MM.1S (cell line): ENCODE results near the gene ELFN1.

Experiments
- DNase-seq: peaks from one replicate; pipeline ENCODE4 v3.0.0-alpha.2; 2015
- H2AFZ ChIP-seq: fragments of 300-600 bp; sonication (generic); 2 replicates; pipeline ENCODE4 v1.6.0; 2016; ENCODE audit warnings: antibody characterized with exemption, low read length
- H3F3A ChIP-seq: fragments of 300-600 bp; sonication (generic); 2 replicates; pipeline ENCODE4 v1.6.1; 2016; ENCODE audit warnings: mild to moderate bottlenecking, antibody characterized with exemption, low read length, moderate library complexity, mixed read lengths; ENCODE audit not compliant: insufficient read depth
- H3K27ac ChIP-seq: fragments of 300-600 bp; sonication (generic); 2 replicates; pipeline ENCODE4 v1.5.1; 2016; ENCODE audit warnings: mild to moderate bottlenecking, low read length
- H3K27me3 ChIP-seq: fragments of 300-600 bp; sonication (generic); replicated peaks from 2 replicates; pipeline ENCODE4 v1.6.0; 2016; ENCODE audit warnings: low read length; ENCODE audit not compliant: insufficient read depth
- H3K36me3 ChIP-seq: fragments of 300-600 bp; sonication (generic); replicated peaks from 2 replicates; pipeline ENCODE4 v1.6.1; 2016; ENCODE audit warnings: mild to moderate bottlenecking, low read length, mixed read lengths; ENCODE audit not compliant: insufficient read depth
- H3K4me1 ChIP-seq: fragments of 300-600 bp; sonication (generic); 2 replicates; pipeline ENCODE4 v1.6.1; 2016; ENCODE audit warnings: low read length, mixed read lengths
- H3K4me2 ChIP-seq: fragments of 300-600 bp; sonication (generic); 2 replicates; pipeline ENCODE4 v1.6.0; 2016; ENCODE audit warnings: low read depth, low read length
- H3K4me3 ChIP-seq: fragments of 300-600 bp; sonication (generic); 2 replicates; pipeline ENCODE4 v1.5.1; 2016; ENCODE audit warnings: low read length, mixed read lengths
- H3K79me2 ChIP-seq: fragments of 300-600 bp; sonication (generic); 2 replicates; pipeline ENCODE4 v1.6.1; 2016; ENCODE audit warnings: mixed run types, low read length, mixed read lengths
- H3K9ac ChIP-seq: fragments of 300-600 bp; sonication (generic); 2 replicates; pipeline ENCODE4 v1.6.1; 2016; ENCODE audit warnings: low read length, mixed read lengths
- H3K9me2 ChIP-seq: fragments of 300-600 bp; sonication (generic); replicated peaks from 2 replicates; pipeline ENCODE4 v1.6.1; 2016; ENCODE audit warnings: mild to moderate bottlenecking, low read length, mixed read lengths; ENCODE audit not compliant: insufficient read depth
- H3K9me3 ChIP-seq: fragments of 300-600 bp; sonication (generic); replicated peaks from 2 replicates; pipeline ENCODE4 v1.6.1; 2016; ENCODE audit warnings: mild to moderate bottlenecking, low read length, mixed read lengths; ENCODE audit not compliant: insufficient read depth
- H4K20me1 ChIP-seq: fragments of 300-600 bp; sonication (generic); 2 replicates; pipeline ENCODE4 v1.6.1; 2016; ENCODE audit warnings: mild to moderate bottlenecking, low read length, moderate library complexity, mixed read lengths; ENCODE audit not compliant: insufficient read depth
- EZH2 ChIP-seq: fragments of 300-600 bp; sonication (generic); optimal IDR thresholded peaks from 2 replicates; pipeline ENCODE3; 2017; ENCODE audit warnings: low read depth, mild to moderate bottlenecking, antibody characterized with exemption, low read length, mixed read lengths
- EZH2phosphoT487 ChIP-seq: fragments of 300-600 bp; sonication (generic); IDR thresholded peaks from 2 replicates; pipeline ENCODE4 v1.6.1; 2018; ENCODE audit warnings: antibody characterized with exemption, low read length
- TF ChIP-seq, protein P1 (sequence below): fragments of 300-600 bp; sonication (generic); IDR thresholded peaks from 2 replicates; pipeline ENCODE4 v1.5.1; 2016; ENCODE audit warnings: antibody characterized with exemption, low read length, mixed read lengths

Gene ELFN1

DNA sequence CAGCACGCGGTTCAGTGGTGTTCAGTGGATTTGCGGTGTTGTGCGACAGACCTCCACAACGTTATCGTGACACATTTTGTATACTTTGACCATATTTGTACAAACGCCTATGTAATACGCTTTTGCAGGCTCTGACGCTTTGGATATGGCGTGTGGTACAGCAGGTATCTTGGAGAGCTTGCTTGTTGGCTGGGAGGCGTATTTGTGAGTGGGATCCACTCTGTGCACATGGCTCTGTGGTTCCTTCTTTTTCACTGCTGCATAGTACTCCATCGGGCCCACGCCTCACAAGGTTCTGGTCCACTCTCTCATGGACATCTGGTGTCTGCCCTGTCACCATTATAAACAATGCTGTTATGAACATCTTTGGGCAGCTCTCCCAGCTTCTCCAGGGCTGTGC, 53.2 kb downstream of the ELFN1 start:
- Histone ChIP-seq H3K9ac (no peak overlapping the region), H3K9me3 (no peaks in the 10 kb centered on the region), H3K4me2 (no peak overlapping the region), H3K79me2 (no peaks in the 10 kb centered on the region), H3K27ac (no peak overlapping the region), H3K36me3 (no peaks in the 10 kb centered on the region), H4K20me1 (no peaks in the 10 kb centered on the region), H3F3A (no peaks in the 10 kb centered on the region), H3K4me3 (no peak overlapping the region), H3K27me3 (peaks cover 33% of the 10 kb centered on the region), H3K4me1 (no peaks in the 10 kb centered on the region), H2AFZ (no peak overlapping the region), H3K9me2 (no peaks in the 10 kb centered on the region)
- no peak for DNase-seq
- TF ChIP-seq EZH2: no peak
- TF ChIP-seq, protein P1, sequence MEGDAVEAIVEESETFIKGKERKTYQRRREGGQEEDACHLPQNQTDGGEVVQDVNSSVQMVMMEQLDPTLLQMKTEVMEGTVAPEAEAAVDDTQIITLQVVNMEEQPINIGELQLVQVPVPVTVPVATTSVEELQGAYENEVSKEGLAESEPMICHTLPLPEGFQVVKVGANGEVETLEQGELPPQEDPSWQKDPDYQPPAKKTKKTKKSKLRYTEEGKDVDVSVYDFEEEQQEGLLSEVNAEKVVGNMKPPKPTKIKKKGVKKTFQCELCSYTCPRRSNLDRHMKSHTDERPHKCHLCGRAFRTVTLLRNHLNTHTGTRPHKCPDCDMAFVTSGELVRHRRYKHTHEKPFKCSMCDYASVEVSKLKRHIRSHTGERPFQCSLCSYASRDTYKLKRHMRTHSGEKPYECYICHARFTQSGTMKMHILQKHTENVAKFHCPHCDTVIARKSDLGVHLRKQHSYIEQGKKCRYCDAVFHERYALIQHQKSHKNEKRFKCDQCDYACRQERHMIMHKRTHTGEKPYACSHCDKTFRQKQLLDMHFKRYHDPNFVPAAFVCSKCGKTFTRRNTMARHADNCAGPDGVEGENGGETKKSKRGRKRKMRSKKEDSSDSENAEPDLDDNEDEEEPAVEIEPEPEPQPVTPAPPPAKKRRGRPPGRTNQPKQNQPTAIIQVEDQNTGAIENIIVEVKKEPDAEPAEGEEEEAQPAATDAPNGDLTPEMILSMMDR: no peak
- no peak for TF ChIP-seq EZH2phosphoT487

DNA sequence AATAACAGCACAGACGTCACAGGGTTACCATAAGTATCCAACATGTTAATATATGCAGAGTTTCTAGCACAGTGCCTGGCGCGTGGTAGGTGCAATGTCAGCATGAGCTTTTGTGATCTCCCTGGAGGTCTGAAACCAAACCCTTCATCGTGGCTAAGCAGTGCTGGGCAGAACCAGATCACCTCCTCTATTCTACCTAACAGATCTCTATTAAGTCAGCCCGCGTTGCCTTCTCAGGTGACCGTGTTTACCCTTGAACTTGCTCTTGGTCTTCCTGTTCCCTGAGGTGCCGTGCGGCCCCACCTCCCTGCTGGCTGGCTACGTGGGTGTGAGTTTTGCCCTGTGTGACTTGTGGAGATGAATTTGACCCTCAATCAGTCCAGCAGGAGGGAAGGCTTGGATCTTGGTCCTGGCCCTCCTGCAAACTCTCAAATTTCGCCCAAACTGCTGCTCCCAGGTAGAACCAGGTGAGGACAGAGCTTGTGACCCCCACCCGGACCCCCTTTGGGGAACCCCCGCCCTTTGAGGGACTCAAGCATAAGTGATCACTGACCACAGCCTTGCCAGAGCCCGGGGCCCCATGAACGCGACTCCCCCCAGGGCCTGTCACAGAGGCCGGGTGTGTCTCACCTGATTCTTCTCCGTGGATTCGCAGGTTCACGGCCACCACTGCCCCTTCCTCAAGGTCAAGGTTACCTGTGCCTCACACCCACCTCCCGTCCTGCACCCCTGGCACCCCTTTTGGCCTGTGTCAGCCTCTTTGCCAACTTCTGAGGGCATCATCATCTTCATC, 54.2 kb downstream of the ELFN1 start:
- Histone ChIP-seq H4K20me1 (no peaks in the 10 kb centered on the region), H3K4me3 (no peak overlapping the region), H3K27me3 (peaks cover 39% of the 10 kb centered on the region), H3K9ac (no peak overlapping the region), H3K9me3 (no peaks in the 10 kb centered on the region), H3K4me2 (no peak overlapping the region), H2AFZ (no peak overlapping the region), H3K9me2 (no peaks in the 10 kb centered on the region), H3F3A (no peaks in the 10 kb centered on the region), H3K4me1 (no peaks in the 10 kb centered on the region), H3K79me2 (no peaks in the 10 kb centered on the region), H3K36me3 (no peaks in the 10 kb centered on the region), H3K27ac (no peak overlapping the region)
- TF ChIP-seq, protein P1: no peak
- TF ChIP-seq EZH2phosphoT487: no peak
- TF ChIP-seq EZH2: no peak
- no peak for DNase-seq

DNA sequence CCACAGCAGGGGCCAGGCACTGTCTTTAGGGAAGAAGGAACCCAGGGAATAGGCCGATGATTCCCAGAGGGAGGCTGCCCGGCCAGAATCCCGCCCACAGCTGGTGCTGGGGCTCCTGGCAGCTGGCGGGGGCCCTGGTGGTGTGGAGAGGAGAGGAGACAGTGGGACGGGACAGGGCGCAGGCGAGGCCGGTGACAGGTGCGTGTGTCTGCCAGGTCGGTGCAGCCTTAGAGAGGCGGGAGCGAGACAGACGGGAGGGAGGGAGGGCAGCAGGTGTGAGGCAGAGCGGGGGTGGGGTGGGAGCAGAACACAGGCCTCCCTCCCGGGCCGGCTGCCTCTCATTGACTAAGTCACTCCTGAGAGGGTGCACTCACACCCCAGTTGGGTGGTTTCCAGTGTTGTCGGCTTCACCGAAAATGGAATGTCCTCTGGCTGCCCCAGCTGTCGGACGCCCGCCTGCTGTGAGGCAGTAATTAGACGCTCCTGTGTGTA, 55.2 kb downstream of the ELFN1 start:
- no peaks in the 10 kb centered on the region for H4K20me1 ChIP-seq
- DNase-seq: peak; percentile 60
- no peak overlapping the region for H3K9ac ChIP-seq
- no peaks in the 10 kb centered on the region for H3K9me2 ChIP-seq
- peaks cover 48% of the 10 kb centered on the region for H3K27me3 ChIP-seq
- H2AFZ ChIP-seq: no peak overlapping the region
- H3F3A ChIP-seq: no peaks in the 10 kb centered on the region
- no peaks in the 10 kb centered on the region for H3K36me3 ChIP-seq
- H3K9me3 ChIP-seq: no peaks in the 10 kb centered on the region
- TF ChIP-seq EZH2phosphoT487 (no peak), EZH2 (no peak)
- TF ChIP-seq, protein P1: no peak
- H3K4me2 ChIP-seq: no peak overlapping the region
- H3K79me2 ChIP-seq: no peaks in the 10 kb centered on the region
- H3K27ac ChIP-seq: no peak overlapping the region
- H3K4me3 ChIP-seq: no peak overlapping the region
- no peaks in the 10 kb centered on the region for H3K4me1 ChIP-seq
